Measurements from ENCODE around the gene NF1. TPM values are rescaled to one million over a fixed set of nuclear protein-coding genes. Genes with fewer than 3 reads are reported as not detected.

Gene NF1
- total RNA-seq, 4 donors from 2014 or later = 15.6 to 48.4 (median 26.9) TPM

DNA sequence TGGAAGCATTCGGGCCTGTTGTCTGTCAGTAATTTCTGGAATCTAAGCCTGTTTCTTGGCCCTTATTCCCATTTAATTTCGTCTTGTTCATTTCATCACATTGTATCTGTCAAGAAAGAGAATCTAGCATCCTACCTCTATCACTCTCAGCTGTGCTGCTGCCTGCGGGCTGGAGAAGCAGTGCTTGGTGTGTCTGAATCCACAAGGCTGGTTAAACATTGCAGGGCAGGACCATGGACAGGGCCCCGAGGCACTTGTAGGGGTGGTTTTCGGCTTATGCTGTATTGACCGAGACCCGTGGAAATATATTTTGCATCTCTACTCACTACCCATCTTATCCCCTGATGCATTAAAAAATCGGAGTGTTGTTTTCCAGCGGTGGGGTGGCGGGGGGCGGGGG, 299.8 kb downstream of the NF1 start:
- no peaks in the 10 kb centered on the region for H3K9me3 ChIP-seq
- TF ChIP-seq, protein P1, sequence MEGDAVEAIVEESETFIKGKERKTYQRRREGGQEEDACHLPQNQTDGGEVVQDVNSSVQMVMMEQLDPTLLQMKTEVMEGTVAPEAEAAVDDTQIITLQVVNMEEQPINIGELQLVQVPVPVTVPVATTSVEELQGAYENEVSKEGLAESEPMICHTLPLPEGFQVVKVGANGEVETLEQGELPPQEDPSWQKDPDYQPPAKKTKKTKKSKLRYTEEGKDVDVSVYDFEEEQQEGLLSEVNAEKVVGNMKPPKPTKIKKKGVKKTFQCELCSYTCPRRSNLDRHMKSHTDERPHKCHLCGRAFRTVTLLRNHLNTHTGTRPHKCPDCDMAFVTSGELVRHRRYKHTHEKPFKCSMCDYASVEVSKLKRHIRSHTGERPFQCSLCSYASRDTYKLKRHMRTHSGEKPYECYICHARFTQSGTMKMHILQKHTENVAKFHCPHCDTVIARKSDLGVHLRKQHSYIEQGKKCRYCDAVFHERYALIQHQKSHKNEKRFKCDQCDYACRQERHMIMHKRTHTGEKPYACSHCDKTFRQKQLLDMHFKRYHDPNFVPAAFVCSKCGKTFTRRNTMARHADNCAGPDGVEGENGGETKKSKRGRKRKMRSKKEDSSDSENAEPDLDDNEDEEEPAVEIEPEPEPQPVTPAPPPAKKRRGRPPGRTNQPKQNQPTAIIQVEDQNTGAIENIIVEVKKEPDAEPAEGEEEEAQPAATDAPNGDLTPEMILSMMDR (IDR thresholded peaks at IDR 0.05) = no peak
- no peak for TF ChIP-seq POLR2A (IDR thresholded peaks at IDR 0.05)
- 23 to 43% methylated on average over 9 to 11 of the region's 11 CpGs for WGBS, 2 donors
- H3K27ac ChIP-seq = no peak overlapping the region
- peaks cover 0 to 67% (median 6%) of the 10 kb centered on the region in 4 donors for H3K27me3 ChIP-seq
- no peak for DNase-seq
- intact Hi-C loops (cut with DNase I) = no loop called here
- H3K36me3 ChIP-seq = no peaks in the 10 kb centered on the region
- H3K4me1 ChIP-seq = peaks cover 11 to 34% (median 15%) of the 10 kb centered on the region in 3 donors
- H3K4me3 ChIP-seq = no peak overlapping the region

DNA sequence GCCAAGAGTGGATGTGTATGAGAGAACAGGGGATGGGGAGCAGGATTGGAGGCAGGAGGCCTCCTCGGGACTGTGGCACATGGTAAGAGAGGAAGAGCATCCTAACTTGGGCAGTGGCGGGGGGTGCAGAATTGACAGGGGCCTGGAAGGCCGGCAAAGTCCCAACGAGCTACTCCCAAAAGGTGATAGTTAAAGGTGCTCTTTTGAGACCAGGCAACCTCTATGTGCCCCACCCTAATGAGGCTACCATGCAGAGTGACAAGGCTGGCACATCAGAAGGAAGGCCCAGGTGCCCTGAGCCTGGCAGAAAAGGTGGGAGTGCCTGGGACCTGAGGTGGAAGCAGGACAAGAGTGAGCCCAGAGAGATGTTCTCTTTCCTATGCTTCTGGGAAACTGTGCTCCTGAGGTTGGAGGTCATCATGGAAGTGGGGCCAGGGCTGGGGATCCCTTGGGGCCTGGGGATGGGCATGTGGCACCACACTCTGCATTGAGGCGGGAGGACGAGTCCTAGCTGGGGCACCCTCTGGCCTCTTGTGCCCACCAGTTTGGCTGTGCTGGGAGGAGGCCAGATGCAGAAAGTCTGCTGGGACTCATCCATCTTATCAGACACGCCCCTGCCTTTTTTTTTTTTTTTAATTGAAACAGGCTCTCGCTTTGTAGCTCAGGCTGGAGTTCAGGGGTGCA, 302.6 kb downstream of the NF1 start:
- H3K4me1 ChIP-seq = peaks cover 0 to 10% (median 2%) of the 10 kb centered on the region in 3 donors
- H3K4me3 ChIP-seq = no peak overlapping the region
- H3K27me3 ChIP-seq = peaks cover 0 to 39% (median 0%) of the 10 kb centered on the region in 4 donors
- no peaks in the 10 kb centered on the region for H3K36me3 ChIP-seq
- no peak for DNase-seq
- intact Hi-C loops (cut with DNase I) = no loop called here
- H3K27ac ChIP-seq = no peak overlapping the region
- TF ChIP-seq POLR2A (IDR thresholded peaks at IDR 0.05) = no peak
- TF ChIP-seq, protein P1 (IDR thresholded peaks at IDR 0.05) = no peak
- H3K9me3 ChIP-seq = no peaks in the 10 kb centered on the region
- WGBS, 2 donors = 70 to 71% methylated on average over 6 to 7 of the region's 8 CpGs

DNA sequence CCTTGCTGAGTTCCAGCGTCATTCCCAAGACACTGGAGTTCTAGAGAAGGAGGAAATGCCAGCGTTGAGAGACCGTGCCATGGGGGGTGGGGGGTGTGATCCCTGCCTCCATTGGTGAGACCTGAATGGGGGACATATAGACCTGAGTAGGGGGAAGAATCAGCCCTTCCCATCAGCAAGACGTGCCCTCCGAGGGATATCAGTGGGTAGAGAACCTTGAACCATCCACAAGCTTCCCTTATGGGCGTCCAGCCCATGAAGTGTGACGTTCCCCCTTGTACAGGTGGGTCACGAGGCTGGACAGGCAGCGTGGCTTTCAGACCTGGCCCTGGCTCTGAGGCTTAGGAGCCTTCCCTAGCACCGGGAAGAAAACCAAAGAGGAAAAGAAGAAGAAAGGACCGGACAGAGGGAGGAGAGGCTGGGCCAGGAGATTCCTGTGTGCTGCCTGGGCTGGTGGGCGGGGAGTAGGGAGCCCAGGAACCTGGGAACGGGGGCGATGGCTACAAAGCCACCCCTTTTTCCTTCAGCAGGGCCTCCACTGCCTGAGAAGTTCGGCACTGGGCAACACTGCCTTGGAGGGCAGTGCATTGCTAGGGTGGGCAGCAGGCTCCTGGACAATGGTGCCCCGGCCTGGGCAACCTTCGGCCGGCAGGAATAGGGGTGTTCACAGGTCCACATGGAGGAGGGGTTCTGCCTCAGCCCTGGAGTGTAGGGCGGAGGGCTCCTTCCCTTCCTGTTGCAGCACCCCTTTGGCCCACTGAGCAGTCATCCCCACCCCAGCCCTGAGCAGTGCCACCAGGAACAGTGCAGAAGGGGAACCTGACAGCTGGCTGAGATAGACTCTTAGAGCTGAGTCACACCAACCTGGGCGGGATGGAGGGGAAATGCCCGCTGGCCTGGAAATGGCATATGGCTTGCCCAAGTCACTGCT, 303.9 kb downstream of the NF1 start:
- H3K4me3 ChIP-seq = no peak overlapping the region
- H3K27me3 ChIP-seq = peaks cover 0 to 27% (median 0%) of the 10 kb centered on the region in 4 donors
- no peaks in the 10 kb centered on the region for H3K4me1 ChIP-seq
- H3K9me3 ChIP-seq = no peaks in the 10 kb centered on the region
- DNase-seq = no peak
- intact Hi-C loops (cut with DNase I) = no loop called here
- TF ChIP-seq POLR2A (IDR thresholded peaks at IDR 0.05) = no peak
- no peak overlapping the region for H3K27ac ChIP-seq
- WGBS, 2 donors = 71 to 76% methylated on average over 8 to 14 of the region's 21 CpGs
- no peaks in the 10 kb centered on the region for H3K36me3 ChIP-seq

DNA sequence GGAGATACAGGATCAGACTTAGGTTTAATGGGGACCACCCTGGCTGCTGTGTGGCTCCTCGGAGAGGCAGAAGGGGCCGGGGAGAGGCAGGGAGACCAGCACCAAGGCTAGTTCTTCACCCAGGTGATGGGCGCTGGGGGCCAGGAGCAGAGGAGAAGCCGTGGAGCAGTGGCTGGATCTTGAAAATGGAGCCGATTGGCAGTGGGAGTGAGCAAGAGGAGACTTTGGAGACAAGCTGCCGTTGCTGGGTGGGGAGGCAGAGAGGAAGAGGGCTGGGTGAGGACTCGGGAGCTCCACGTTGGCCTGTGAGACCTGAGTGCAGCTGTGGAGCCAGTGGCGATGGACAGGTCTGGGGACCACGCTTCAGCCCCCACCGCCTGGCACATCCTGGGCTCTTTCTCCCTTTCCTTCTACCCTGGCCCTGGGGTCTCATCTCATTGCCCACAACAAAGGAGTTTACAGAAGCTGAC, 305.7 kb downstream of the NF1 start:
- Histone ChIP-seq H3K4me3 (no peak overlapping the region), H3K9me3 (no peaks in the 10 kb centered on the region), H3K36me3 (no peaks in the 10 kb centered on the region), H3K4me1 (no peaks in the 10 kb centered on the region), H3K27me3 (peaks cover 0 to 11% (median 0%) of the 10 kb centered on the region in 4 donors), H3K27ac (no peak overlapping the region)
- WGBS, 2 donors = 74 to 76% methylated on average over 9 to 11 of the region's 11 CpGs
- TF ChIP-seq, protein P1 (IDR thresholded peaks at IDR 0.05) = no peak
- TF ChIP-seq POLR2A (IDR thresholded peaks at IDR 0.05) = no peak
- intact Hi-C loops (cut with DNase I) = no loop called here
- no peak for DNase-seq

DNA sequence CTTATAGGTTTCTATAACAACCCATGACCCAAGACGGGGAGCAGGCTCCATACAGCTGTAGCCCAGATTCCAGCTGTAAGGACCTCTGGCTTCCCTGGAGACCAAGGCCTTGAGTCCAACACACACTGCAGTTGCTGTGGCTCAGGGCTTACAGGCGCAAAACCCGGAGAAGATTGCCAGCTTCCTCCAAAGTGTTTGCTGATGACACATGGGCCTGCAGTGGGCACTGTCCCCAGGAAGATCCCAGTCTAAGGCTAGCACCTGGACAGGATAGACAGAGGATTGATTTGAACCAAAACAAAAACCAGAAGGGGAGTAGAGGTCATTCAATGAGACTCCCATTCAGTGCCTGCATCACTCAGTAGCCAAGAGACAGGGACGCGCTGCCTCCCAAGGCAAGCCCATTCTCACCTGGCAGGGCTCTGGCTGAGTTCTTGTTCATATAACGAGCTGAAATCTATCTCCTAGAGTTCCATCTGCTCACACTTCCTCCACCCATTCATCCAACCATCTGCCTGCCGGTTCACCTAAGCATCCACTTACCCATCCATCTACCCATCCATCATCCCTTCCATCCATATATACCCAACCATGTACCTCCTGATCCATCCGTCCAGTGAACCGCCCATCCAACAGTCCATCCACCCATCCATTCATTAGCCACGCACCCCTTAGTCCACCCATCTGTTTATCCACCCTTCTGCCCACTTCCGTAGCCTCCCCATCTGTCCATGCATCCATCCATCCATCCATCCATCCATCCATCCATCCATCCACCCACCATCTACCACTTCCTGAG, 306.9 kb downstream of the NF1 start:
- no peak overlapping the region for H3K4me3 ChIP-seq
- WGBS, 2 donors = 86 to 90% methylated on average over 10 to 11 of the region's 11 CpGs
- TF ChIP-seq, protein P1 (IDR thresholded peaks at IDR 0.05) = no peak
- no peak for TF ChIP-seq POLR2A (IDR thresholded peaks at IDR 0.05)
- no peak for DNase-seq
- intact Hi-C loops (cut with DNase I) = no loop called here
- no peaks in the 10 kb centered on the region for H3K36me3 ChIP-seq
- H3K9me3 ChIP-seq = no peaks in the 10 kb centered on the region
- H3K27me3 ChIP-seq = peaks cover 0 to 7% (median 0%) of the 10 kb centered on the region in 4 donors
- no peaks in the 10 kb centered on the region for H3K4me1 ChIP-seq
- H3K27ac ChIP-seq = no peak overlapping the region
